Left renal cortex interstitium (tissue), 4 donors: ENCODE data around the gene ZNF436. TPM values are rescaled to one million over a fixed set of nuclear protein-coding genes. Genes with fewer than 3 reads are reported as not detected.

Source experiments
- DNase-seq, 4 donors: peaks; one replicate each; pipeline ENCODE4 v3.0.0-alpha.2; 2013; ENCODE audit warnings: low read depth in 4 of 4, low spot score in 2 of 4, missing footprints in 1 of 4
- polyA plus RNA-seq, 4 donors: library from polyadenylated mRNA; unstranded; fragments of 120-200 nt; gene quantifications; one replicate each; pipeline ENCODE4 v1.2.1, GENCODE V29; 2013; ENCODE audit not compliant: insufficient read length in 4 of 4

The ZNF436 gene
- polyA plus RNA-seq, result 10 to 100 TPM; 27.2 to 34.7 (median 32.2) TPM

GRCh38 chr1:23369335-23370013, at the start of gene ZNF436:
ZNF436 (minus strand) TSS chr1:23369836; CDS start chr1:23368005, 1,831 bp downstream.
- peak; percentile 70 to 83 (median 80) for DNase-seq

DNA sequence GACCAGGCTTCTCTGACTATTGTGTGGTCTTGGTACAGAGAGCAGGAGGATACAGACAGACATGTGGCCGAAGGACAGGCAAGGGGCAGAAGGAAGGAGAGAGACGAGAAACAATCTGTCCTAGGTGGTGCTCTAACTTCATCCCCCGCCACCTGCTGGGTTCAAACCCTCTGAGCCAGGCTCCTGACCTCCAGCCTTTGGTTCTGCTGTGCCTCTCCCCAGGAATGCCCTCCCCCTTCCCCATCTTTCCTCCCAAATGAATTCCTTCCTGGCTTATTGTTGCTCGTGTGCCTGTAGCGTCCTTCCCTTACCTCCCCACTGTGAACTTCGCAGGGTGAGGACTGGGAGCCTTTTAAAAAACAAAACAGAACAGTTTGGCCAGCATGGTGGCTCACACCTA, 49.5 kb upstream of the ZNF436 start:
- no peak for DNase-seq

DNA sequence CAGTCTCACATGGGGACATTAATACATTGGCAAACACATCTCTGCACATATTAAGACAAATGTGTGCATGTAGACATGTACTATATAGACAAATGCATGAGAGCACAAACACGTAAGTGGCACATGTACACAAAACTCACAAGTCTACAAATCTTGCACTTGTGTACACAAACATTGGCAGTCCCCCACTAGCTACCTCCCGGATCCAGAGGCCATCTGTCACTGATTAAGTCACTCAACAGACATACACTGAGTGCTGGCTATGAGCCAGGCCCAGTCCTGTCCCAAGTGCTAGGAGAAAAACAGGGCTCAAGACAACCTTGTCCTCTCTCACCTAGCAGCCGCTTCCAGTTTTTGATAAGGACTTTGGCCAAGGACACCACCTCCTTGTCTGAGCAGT, 47.9 kb upstream of the ZNF436 start:
- no peak for DNase-seq

DNA sequence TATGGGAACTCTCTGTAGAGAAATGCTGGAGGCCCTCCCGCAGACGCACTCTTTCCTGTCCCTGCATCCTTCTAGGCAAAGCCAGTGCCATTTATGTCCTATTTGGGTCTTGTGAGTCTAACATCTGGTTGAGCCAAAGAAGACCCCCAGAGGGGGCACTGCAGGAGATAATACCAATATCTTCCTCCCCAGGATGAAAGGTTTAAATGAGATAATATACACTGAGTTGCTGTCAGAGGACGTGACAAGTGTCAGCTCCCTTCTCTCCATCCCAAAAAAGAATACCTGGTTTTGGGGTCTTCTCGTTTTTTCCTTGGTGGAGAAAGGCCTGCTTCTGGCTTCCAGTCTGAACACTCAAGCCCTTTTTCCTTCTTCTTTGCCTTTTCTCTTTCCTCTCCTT, 47.3 kb upstream of the ZNF436 start:
- no peak for DNase-seq

GRCh38 chr1:23408797-23409290, 39.2 kb upstream of the ZNF436 start:
- no peak for DNase-seq

GRCh38 chr1:23407016-23407630, 37.5 kb upstream of the ZNF436 start:
- DNase-seq, result no peak

DNA sequence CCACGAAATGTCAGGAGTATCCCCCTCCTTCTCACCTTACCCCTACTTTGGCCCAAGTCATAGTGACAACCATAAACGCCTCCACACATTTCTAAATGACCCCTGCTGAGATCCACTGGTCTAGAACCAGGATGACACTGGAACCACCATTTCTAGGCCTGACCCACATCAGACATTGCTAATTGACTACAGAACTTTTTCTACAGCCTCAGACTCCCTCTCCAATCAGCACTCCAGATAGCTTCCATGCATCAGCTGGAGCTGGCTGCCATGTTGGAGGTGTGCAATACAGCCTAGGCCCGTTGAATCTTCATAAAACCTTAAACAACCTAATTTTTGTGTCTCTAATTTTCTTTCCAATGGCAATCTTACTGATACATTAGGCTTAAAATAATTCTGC, 36.3 kb upstream of the ZNF436 start:
- no peak for DNase-seq

- peak in 2 of 4 donors; percentile 63 to 66 for DNase-seq
Measured at GRCh38 chr1:23403735-23404486, 34.3 kb upstream of the ZNF436 start.

GRCh38 chr1:23403355-23403734, 33.7 kb upstream of the ZNF436 start:
- DNase-seq, result no peak

DNA sequence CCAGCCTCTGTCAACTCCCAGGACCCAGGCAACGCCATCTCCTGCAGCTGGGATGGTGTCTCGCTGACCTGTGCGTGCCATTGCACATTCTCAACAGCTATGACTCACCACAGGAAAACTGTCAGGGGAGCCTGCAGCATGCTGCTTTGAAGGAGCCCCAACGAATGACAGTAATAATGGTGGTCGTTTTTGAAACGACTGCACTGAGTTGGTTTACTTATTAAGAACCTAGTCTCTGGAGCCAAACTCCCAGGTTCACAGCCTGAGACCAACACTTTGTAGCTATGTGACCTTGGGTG, 33.4 kb upstream of the ZNF436 start:
- DNase-seq, result no peak

- DNase-seq, result no peak
Measured at GRCh38 chr1:23402286-23403037, 32.8 kb upstream of the ZNF436 start.

DNA sequence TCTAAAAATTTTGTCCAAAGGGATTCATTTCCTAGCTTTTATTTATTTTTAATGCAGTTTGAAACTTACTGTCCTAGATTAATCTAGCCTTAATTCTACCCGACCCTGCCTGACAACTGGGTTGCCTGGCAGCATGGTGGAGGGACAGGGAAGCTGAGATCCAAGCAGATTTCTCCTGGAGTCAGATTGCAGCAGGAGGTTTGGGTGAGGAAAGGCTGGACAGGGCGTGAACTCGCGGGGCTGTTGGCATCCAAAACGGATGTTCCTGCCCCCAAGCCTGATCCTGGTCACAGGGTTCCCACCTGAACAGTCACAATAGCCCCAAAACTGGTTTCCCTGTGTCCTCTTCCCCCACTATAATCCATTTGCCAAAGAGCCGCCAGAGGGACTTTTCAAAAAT, 31.7 kb upstream of the ZNF436 start:
- DNase-seq, result no peak

GRCh38 chr1:23400324-23401114, 30.9 kb upstream of the ZNF436 start:
- DNase-seq, result no peak

DNA sequence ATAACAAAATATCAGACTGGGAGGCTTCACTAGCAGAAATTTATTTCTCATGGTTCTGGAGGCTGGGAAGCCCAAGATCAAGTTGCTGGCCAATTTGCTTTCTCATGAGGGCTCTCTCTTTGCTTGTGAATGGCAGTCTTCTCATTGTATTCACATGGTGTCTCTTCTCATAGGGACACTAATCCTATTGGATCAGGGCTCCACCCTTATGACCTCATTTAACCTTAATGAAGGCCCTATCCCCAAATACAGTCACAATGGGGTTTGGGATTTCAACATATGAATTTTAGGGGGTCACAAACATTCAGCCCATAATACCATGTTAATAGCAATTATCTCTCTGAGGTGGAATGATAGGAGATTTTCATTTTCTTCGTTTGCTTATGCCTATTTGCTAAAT, 29.6 kb upstream of the ZNF436 start:
- DNase-seq, result no peak

- no peak for DNase-seq
Measured at GRCh38 chr1:23397908-23398307, 28.3 kb upstream of the ZNF436 start.

GRCh38 chr1:23396380-23396779, 26.7 kb upstream of the ZNF436 start:
- DNase-seq, result no peak

DNA sequence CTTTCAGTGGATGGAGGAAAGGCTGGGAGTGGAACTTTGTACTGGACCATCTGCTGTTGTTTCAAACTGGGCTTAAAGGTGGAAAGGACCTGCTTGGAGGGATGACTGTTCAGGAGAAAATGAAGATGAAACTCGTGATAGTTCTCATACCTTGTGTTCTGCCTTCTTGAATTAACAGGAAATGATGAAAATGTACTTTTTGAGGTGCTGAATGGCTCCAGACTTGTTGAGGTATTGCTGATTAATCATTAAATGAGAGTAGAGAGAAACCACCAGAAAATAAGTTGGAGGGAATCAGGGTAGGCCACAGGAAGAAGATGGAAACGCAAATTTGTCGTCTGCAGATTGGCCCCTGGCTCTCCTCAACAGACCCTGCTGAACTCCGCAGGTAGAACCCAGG, 26.2 kb upstream of the ZNF436 start:
- DNase-seq, result no peak

DNA sequence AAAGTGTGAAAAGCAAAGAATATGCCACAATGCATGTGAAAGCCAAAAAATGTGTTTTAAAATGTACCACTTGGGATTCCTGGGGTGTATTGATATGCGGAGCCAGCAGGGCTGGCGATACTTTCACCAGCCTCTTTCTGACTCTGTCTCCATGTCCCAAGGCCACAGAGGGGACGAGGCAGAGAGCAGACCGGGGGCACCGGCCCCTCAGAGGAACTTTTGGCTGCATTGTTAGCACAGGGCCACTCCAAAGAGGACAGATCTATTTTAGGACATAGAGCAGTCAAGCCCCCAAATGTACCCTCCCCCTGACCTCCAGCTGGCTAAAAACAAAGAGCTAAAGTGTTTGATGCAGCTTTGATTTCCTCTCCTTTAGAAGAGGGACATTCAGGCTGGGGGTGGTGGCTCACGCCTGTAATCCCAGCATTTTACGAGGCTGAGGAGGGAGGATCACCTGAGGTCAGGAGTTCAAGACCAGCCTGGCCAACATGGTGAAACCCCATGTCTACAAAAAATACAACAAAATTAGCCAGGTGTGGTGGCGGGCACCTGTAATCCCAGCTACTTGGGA, 25.6 kb upstream of the ZNF436 start:
- no peak for DNase-seq

- no peak for DNase-seq
Measured at GRCh38 chr1:23394684-23395083, 25.0 kb upstream of the ZNF436 start.

DNA sequence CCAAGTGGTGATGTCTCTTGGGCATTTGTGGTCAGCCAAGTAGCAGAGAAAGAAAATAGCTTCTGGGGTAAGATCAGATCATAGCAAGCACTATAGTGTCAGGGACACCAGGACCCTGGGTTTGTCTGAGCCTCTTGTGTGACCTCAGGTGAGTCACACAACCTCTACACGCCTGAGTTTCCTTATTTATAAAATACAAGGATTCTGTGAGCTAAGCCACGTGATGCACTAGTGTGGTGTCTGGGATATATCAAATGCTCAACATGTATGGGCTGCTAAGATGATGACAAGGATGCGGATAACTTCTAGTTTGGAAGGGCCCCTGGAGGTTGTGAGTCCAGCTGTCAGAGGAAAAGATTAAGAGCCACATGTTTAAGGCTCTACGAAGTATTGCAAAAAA, 24.5 kb upstream of the ZNF436 start:
- no peak for DNase-seq
